ENCODE data around the gene SLC25A30.
"Not testable (repeated sequence)": the region's sequence is repeated elsewhere in the genome, so short reads cannot be mapped to it uniquely, and the experiment has no call there.

The SLC25A30 gene

DNA sequence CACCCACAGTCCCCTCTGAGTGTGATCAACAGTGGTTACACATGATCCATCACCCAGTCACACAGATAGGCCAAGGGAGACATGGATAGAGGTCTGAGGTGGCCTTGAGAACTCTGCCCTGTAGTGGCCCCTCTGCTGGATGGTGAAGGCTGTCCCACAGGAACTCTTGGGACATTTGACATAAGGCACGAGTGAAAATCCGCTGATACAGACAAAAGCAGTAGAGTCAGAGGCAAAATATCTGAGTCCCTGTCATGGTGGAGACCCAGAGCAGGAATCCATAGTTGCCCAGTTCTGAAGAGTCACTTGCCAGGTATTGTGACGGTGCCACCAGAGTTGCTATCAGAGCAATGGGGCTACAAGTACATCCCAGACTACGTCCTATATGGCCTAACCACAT lies 18.8 kb upstream of the SLC25A30 start:
- H3K4me3 ChIP-seq = no peak overlapping the region
- DNase-seq (ENCODE audit: low read depth, low spot score) = no peak
- H3K9ac ChIP-seq (ENCODE audit: insufficient read length) = no peak overlapping the region
- no peaks in the 10 kb centered on the region for H3K36me3 ChIP-seq (ENCODE audit: insufficient read depth, low read length)
- H3K27ac ChIP-seq = no peak overlapping the region
- H3K9me3 ChIP-seq (ENCODE audit: low read depth, low read length) = no peaks in the 10 kb centered on the region
- TF ChIP-seq POLR2AphosphoS5 (IDR thresholded peaks at IDR 0.05; ENCODE audit: borderline replicate concordance, low read depth, low read length) (no peak), FOXP2 (optimal IDR thresholded peaks at IDR 0.05; ENCODE audit: control extremely low read depth, extremely low read length, insufficient read depth) (no peak), EZH2 (IDR thresholded peaks at IDR 0.05) (no peak)

DNA sequence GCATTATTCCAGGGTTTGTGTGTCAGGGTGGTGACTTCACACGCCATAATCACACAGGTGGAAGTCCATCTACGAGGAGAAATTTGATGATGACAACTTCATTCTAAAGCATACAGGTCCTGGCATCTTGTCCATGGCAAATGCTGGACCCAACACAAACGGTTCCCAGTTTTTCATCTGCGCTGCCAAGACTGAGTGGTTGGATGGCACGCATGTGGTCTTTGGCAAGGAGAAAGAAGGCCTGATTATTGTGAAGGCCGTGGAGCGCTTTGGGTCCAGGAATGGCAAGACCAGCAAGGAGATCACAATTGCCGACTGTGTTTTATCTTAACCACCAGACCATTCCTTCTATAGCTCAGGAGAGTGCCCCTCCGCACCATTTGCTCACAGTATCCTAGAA lies 18.2 kb upstream of the SLC25A30 start:
- no peak for TF ChIP-seq EZH2 (IDR thresholded peaks at IDR 0.05)
- Histone ChIP-seq H3K9me3 (ENCODE audit: low read depth, low read length) (no peaks in the 10 kb centered on the region), H3K36me3 (ENCODE audit: insufficient read depth, low read length) (no peaks in the 10 kb centered on the region), H3K27ac (no peak overlapping the region), H3K9ac (ENCODE audit: insufficient read length) (no peak overlapping the region), H3K4me3 (no peak overlapping the region)
- DNase-seq (ENCODE audit: low read depth, low spot score) = no peak

DNA sequence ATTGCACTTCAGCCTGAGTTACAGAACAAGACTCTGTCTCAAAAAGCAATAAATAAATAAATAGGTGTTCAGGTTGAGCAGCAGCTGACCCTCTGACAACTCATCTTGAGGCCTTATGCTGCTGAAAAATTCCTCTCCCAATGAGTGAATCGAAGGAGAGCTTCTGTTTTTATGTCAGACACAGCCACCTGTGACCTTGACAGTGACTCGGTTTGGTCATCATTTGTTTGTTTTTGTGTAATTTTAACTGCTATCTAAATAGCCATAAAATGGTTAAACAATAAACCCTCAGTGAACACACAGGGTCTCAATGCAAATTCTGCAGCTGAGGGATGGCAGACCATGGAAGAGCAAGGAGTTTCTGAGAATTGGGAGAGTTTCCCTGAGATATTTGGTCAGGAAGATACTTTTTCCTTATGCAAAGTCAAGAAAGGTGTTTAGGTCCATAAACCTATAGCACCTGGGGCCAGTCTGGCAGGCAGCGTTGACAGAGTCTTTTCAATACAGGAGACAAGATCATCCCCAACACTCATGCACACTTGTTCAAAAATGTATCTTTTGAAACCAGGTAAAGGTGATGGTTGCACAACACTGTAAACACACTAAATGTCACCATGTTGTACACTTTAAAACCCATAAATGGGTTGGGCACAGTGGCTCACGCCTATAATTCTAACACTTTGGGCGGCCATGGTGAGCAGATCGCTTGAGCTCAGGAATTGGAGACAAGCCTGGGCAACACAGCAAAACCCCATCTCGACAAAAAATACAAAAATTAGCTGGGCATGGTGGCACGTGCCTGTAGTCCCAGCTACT lies 16.6 kb upstream of the SLC25A30 start:
- H3K9ac ChIP-seq (ENCODE audit: insufficient read length) = no peak overlapping the region
- no peak for DNase-seq (ENCODE audit: low read depth, low spot score)
- no peak overlapping the region for H3K4me3 ChIP-seq
- no peaks in the 10 kb centered on the region for H3K9me3 ChIP-seq (ENCODE audit: low read depth, low read length)
- no peak overlapping the region for H3K27ac ChIP-seq
- H3K36me3 ChIP-seq (ENCODE audit: insufficient read depth, low read length) = no peaks in the 10 kb centered on the region
- no peak for TF ChIP-seq FOXP2 (optimal IDR thresholded peaks at IDR 0.05; ENCODE audit: control extremely low read depth, extremely low read length, insufficient read depth)
- TF ChIP-seq EZH2 (IDR thresholded peaks at IDR 0.05) = no peak
- TF ChIP-seq POLR2AphosphoS5 (IDR thresholded peaks at IDR 0.05; ENCODE audit: borderline replicate concordance, low read depth, low read length) = no peak

DNA sequence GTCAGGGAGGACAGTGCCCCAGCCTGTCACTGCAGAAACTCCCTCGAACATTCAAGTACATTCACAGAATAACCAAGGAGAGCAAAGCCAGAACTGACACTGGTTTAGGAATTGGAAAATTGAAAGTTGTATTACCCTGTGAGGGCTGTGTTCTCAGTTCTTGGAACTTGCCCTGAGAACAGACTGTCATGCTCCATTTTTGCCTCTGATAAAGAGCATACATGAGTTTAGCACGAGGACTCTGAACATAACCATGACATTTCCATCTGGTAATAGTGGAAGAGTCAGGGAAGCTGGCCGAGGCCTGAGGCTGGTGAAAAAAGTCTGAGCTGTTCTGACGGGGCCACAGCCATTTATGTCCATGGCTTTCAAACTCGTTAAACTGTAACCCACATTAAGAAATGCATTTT lies 15.2 kb upstream of the SLC25A30 start:
- no peak for DNase-seq (ENCODE audit: low read depth, low spot score)
- Histone ChIP-seq H3K4me3 (no peak overlapping the region), H3K36me3 (ENCODE audit: insufficient read depth, low read length) (no peaks in the 10 kb centered on the region), H3K27ac (no peak overlapping the region), H3K9me3 (ENCODE audit: low read depth, low read length) (no peaks in the 10 kb centered on the region), H3K9ac (ENCODE audit: insufficient read length) (no peak overlapping the region)
- TF ChIP-seq FOXP2 (optimal IDR thresholded peaks at IDR 0.05; ENCODE audit: control extremely low read depth, extremely low read length, insufficient read depth) = no peak
- TF ChIP-seq EZH2 (IDR thresholded peaks at IDR 0.05) = no peak
- no peak for TF ChIP-seq POLR2AphosphoS5 (IDR thresholded peaks at IDR 0.05; ENCODE audit: borderline replicate concordance, low read depth, low read length)

DNA sequence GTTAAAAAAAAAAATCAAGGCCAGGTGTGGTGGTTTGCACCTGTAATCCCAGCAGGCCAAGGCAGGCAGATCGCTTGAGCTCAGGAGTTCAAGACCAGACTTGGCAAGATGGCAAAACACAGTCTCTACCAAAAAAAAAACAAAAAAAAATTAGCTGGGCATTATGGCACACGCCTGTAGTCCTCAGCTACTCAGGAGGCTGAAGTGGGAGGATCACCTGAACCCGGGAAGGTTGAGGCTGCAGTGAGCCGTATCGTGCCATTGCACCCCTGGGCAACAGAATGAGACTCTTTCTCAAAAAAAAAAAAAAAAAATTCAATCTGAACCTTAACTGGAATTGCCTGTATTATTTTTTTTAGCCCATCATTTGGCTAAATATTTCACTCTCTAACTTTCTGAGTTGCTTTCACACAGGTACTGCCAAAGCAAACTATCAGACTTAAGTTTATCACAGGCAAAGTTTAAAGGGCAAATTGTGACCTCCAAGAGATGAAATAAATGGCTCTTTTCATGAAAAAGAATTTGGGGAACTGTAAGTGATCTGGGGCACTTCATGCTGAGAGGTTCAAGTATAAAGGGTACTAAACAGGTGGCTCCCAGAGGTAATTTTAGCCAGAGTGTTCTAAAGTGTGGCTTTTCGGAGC lies 14.7 kb upstream of the SLC25A30 start:
- H3K27ac ChIP-seq = no peak overlapping the region
- no peak overlapping the region for H3K4me3 ChIP-seq
- TF ChIP-seq FOXP2 (optimal IDR thresholded peaks at IDR 0.05; ENCODE audit: control extremely low read depth, extremely low read length, insufficient read depth) = no peak
- TF ChIP-seq EZH2 (IDR thresholded peaks at IDR 0.05) = no peak
- TF ChIP-seq POLR2AphosphoS5 (IDR thresholded peaks at IDR 0.05; ENCODE audit: borderline replicate concordance, low read depth, low read length) = no peak
- H3K36me3 ChIP-seq (ENCODE audit: insufficient read depth, low read length) = no peaks in the 10 kb centered on the region
- no peak for DNase-seq (ENCODE audit: low read depth, low spot score)
- H3K9ac ChIP-seq (ENCODE audit: insufficient read length) = no peak overlapping the region
- no peaks in the 10 kb centered on the region for H3K9me3 ChIP-seq (ENCODE audit: low read depth, low read length)

DNA sequence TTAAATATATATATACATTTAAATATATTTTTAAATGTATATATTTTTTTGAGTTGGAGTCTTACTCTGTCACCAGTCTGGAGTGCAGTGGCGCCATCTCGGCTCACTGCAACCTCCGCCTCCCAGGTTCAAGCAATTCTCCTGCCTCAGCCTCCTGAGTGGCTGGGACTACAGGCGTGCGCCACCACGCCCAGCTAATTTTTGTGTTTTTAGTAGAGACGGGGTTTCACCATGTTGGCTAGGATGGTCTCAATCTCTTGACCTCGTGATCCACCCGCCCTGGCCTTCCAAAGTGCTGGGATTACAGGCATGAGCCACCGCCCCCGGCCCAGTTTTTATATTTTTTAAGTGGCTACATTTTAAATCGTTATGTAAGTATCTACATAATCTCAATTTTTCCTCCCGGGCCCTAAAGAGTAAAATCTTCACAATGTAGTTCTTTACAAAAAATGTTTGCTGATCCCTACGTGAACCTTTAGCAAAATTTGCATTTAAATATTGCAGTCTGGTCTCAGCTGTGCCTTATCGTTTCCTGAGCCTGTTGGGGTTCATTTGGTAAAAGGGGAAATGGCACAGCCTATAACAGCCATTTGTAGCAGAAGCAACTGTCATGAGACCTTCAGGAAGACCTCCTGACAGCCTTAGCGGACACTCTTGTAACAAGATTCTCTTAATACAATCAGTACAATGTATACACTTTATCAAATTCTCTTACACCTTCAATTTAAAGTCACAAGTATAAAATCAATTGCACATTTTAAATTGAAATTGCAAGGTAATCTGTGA lies 8.1 kb upstream of the SLC25A30 start:
- H3K4me3 ChIP-seq; H3K9me3 ChIP-seq (ENCODE audit: low read depth, low read length); H3K27ac ChIP-seq; H3K9ac ChIP-seq (ENCODE audit: insufficient read length); H3K36me3 ChIP-seq (ENCODE audit: insufficient read depth, low read length); DNase-seq (ENCODE audit: low read depth, low spot score): not testable (repeated sequence)

DNA sequence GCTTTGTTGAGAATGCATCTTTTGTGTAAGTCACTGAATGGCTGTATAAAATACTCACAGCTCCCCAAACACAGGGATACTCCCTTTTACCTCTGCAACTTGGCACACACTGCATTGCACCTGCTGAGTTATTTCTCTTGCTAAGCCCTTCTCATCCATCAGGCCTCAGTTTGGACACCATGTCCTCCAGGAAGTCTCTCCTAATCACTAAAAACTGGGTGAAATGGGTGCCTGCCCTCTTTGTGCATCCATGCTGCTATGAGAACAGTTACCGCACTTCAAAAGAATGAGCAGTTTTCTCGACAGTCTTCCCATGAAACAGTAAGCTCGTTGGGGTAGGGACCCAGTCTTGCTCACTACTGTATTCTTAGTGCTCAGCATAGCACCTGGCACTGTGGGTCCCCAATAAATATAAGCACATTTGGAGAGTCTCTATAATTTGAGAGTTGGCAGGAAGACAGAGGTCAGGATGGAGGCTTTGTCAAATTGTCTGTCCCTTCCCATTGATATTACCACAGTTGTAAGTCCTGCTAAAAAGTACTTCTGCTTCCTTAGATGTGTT lies 4.6 kb upstream of the SLC25A30 start:
- Histone ChIP-seq H3K9me3 (ENCODE audit: low read depth, low read length) (no peaks in the 10 kb centered on the region), H3K36me3 (ENCODE audit: insufficient read depth, low read length) (no peaks in the 10 kb centered on the region), H3K4me3 (no peak overlapping the region), H3K9ac (ENCODE audit: insufficient read length) (no peak overlapping the region), H3K27ac (peak overlapping the region; percentile 45; the same call in 1 of the 2 replicates)
- DNase-seq (ENCODE audit: low read depth, low spot score) = no peak
- no peak for TF ChIP-seq POLR2AphosphoS5 (IDR thresholded peaks at IDR 0.05; ENCODE audit: borderline replicate concordance, low read depth, low read length)
- no peak for TF ChIP-seq EZH2 (IDR thresholded peaks at IDR 0.05)
- no peak for TF ChIP-seq FOXP2 (optimal IDR thresholded peaks at IDR 0.05; ENCODE audit: control extremely low read depth, extremely low read length, insufficient read depth)

DNA sequence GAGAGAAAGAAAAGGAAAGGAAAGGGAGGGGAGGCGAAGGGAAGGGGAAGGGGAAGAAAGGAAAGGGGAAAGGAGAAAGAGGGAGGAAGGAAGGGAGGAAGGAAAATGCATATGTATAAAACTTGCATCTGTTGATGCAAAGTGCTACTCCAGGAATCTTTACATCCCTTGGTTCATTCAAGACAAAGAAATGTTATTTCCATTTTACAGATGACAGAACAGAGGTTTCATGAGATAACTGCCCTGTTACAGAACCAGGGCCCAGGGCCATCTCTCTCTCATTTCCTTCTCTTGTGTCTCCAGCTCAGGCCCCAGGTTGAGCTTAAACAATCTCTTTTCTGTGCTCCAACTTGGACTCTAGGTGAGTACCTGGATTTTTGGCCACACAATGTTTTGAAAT lies 1.8 kb upstream of the SLC25A30 start:
- H3K27ac ChIP-seq = no peak overlapping the region
- H3K9me3 ChIP-seq (ENCODE audit: low read depth, low read length) = no peaks in the 10 kb centered on the region
- H3K36me3 ChIP-seq (ENCODE audit: insufficient read depth, low read length) = 0 out of 2 replicates have a peak, but pooled peaks cover 1% of the 10 kb centered on the region
- no peak overlapping the region for H3K9ac ChIP-seq (ENCODE audit: insufficient read length)
- TF ChIP-seq FOXP2 (optimal IDR thresholded peaks at IDR 0.05; ENCODE audit: control extremely low read depth, extremely low read length, insufficient read depth) (no peak), EZH2 (IDR thresholded peaks at IDR 0.05) (no peak), POLR2AphosphoS5 (IDR thresholded peaks at IDR 0.05; ENCODE audit: borderline replicate concordance, low read depth, low read length) (no peak)
- no peak overlapping the region for H3K4me3 ChIP-seq
- no peak for DNase-seq (ENCODE audit: low read depth, low spot score)

DNA sequence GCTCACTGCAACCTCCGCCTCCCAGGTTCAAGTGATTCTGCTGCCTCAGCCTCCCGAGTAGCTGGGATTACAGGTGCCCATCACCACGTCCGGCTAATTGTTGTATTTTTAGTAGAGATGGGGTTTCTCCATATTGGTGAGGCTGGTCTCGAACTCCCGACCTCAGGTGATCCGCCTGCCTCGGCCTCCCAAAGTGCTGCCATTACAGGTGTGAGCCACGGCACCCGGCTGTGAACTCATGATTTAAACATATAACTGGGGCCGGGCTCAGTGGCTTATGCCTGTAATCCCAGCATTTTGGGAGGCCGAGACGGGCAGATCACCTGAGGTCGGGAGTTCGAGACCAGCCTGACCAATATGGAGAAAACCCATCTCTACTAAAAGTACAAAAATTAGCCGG lies 1.2 kb upstream of the SLC25A30 start:
- not testable (repeated sequence) for H3K36me3 ChIP-seq (ENCODE audit: insufficient read depth, low read length); DNase-seq (ENCODE audit: low read depth, low spot score); H3K9me3 ChIP-seq (ENCODE audit: low read depth, low read length); H3K4me3 ChIP-seq; H3K9ac ChIP-seq (ENCODE audit: insufficient read length); H3K27ac ChIP-seq
